Adrenal gland (tissue), 12 donors: ENCODE measurements around the gene DNAJC10. TPM values are rescaled to one million over a fixed set of nuclear protein-coding genes. Genes with fewer than 3 reads are reported as not detected.
"Not testable (repeated sequence)": the region's sequence is repeated elsewhere in the genome, so short reads cannot be mapped to it uniquely, and the experiment has no call there.

Source experiments
- DNase-seq, 7 donors: peaks; one replicate each; pipeline ENCODE4 v3.0.0-alpha.2; 2019 to 2020
- H3K27ac ChIP-seq, 5 donors: fragments of 200-600 bp; sonication (generic) in 4 of 5; 1 replicate in 3 of 5; 2 replicates in 2 of 5; pipeline versions ENCODE4 v1.5.1 to v1.8.0; 2016 to 2020; ENCODE audit warnings: mild to moderate bottlenecking in 1 of 5
- H3K27me3 ChIP-seq: fragments of 200-600 bp; 2 replicates; pipeline ENCODE4 v1.8.0; 2021
- H3K36me3 ChIP-seq, 2 donors: fragments of 200-600 bp; replicated peaks in 1 of 2; 1 replicate in 1 of 2; 2 replicates in 1 of 2; pipeline versions ENCODE4 v1.5.1 to v1.8.0; 2018 to 2022
- H3K4me1 ChIP-seq, 2 donors: fragments of 200-600 bp; replicated peaks in 1 of 2; 1 replicate in 1 of 2; 2 replicates in 1 of 2; pipeline versions ENCODE4 v1.5.1 to v1.8.0; 2018 to 2021
- H3K4me3 ChIP-seq, 4 donors: fragments of 200-600 bp; sonication (generic) in 3 of 4; one replicate each; pipeline ENCODE4 v1.5.1; 2016 to 2018
- H3K9me3 ChIP-seq, 3 donors: fragments of 200-600 bp; sonication (generic) in 1 of 3; replicated peaks in 1 of 3; 1 replicate in 2 of 3; 2 replicates in 1 of 3; pipeline versions ENCODE4 v1.5.1 to v1.8.0; 2016 to 2021
- POLR2A ChIP-seq, 2 donors: fragments of 450-650 bp; IDR thresholded peaks; one replicate each; pipeline ENCODE4 v1.6.1; 2017; ENCODE audit warnings: antibody characterized with exemption in 2 of 2, mild to moderate bottlenecking in 2 of 2, moderate library complexity in 1 of 2
- WGBS, 4 donors: extraction: QIAGEN DNeasy Blood & Tissue Kit in 2 of 4; methylation state at CpG; one replicate each; pipeline versions ENCODE4 v1.1.5 to v1.1.7; 2013 to 2017; 5-methylcytosine and 5-hydroxymethylcytosine counted together
- intact Hi-C, 2 donors: fragments of 100-400 bp; cut with DNase I; formaldehyde crosslinking; loops; one replicate each; pipeline versions ENCODE4 v1.14.1 to v1.15.0; 2022 to 2023
- polyA plus RNA-seq, 3 donors: library from polyadenylated mRNA; stranded (reverse); fragments of 200-250 nt in 2 of 3; fragments of 350-450 nt in 1 of 3; fragmentation: Illumina TruSeq in 1 of 3; extraction: RNeasy Lipid Tissue Mini Kit (QIAGEN cat#74804) in 1 of 3; gene quantifications; one replicate each; pipeline ENCODE4 v1.2.3, GENCODE V29; 2013 to 2014
- total RNA-seq, 9 donors: library from RNA; depleted of rRNA in 4 of 9; stranded (reverse); fragments of >200 nt in 4 of 9; fragments of 120-200 nt in 1 of 9; fragmentation: NEBNext Ultra II Directional in 1 of 9; extraction: Animal tissue kit (Norgen Biotek cat#: 25700) in 1 of 9; gene quantifications; one replicate each; pipeline versions ENCODE4 v1.1.0 to v1.2.4, GENCODE V29; 2013 to 2023
- TF ChIP-seq, protein P1 (sequence below), 6 experiments: fragments of 450-650 bp in 4 of 6; fragments of 200-600 bp in 2 of 6; sonication (generic) in 1 of 6; IDR thresholded peaks; 1 replicate in 5 of 6; 2 replicates in 1 of 6; pipeline versions ENCODE4 v1.5.1 to v1.8.0; 2016 to 2021; ENCODE audit warnings: antibody characterized with exemption in 6 of 6, mild to moderate bottlenecking in 2 of 6, moderate library complexity in 1 of 6
- donor health status: healthy with polysubstance abuse.
- donor health status: Bipolar disorder and iron deficiency.
- donor health status: DM: yes; HTN: yes; CAD: no.
- donor health status: DM: no; HTN: no; CAD: no.
- donor health status: DM: no; HTN: no; CAD: no.
- donor health status: DM: yes; HTN: yes; CAD: no.

DNAJC10 gene
- total and polyA plus RNA-seq, 12 donors: 16.7 to 88.3 (median 41.1) TPM

DNA sequence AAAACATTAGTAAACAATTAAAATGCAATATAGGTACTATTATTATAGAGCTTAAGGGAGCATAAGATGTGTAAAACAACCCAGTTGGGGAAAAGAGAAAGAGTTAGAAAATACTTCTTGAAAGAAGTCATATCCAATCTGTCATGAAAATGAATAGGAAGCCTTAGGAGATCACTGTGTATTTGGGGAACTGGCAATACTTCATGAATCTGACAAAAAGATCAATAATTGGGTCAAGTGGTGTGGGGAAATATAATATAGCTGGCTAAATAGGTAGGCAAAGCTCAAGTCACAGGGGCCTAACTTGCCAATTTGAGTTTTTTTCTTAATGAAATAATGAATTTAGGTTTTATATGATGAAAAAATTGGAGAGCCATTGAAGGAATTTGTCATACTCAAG is 14.4 kb downstream of the DNAJC10 start:
- peaks cover 0 to 15% of the 10 kb centered on the region in 2 donors for H3K36me3 ChIP-seq
- no peak for DNase-seq
- intact Hi-C loops: no loop called here

DNA sequence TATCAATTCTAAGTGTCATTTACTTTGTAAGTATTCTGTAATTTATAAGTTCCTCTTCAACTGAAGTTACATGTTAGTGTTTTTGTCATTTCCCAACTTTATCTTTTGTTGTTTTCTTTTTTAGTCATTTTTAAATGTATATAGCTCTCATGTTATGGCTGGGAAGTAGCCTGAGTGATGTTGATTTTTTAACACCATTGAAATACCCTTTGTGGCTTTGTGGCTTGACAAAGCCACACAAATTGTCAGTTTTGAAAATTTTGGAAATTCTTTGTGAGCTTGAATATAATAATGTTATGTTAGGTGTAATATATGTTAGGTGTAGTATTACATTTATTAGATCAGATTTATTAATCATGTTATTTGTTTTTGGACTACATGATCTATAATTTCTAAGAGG is 16.7 kb downstream of the DNAJC10 start:
- intact Hi-C loops: no loop called here
- DNase-seq: no peak
- Histone ChIP-seq H3K4me1 (no peaks in the 10 kb centered on the region), H3K27ac (no peak overlapping the region), H3K4me3 (no peak overlapping the region), H3K36me3 (peaks cover 0 to 22% of the 10 kb centered on the region in 2 donors), H3K27me3 (no peaks in the 10 kb centered on the region), H3K9me3 (no peaks in the 10 kb centered on the region)
- TF ChIP-seq, protein P1, sequence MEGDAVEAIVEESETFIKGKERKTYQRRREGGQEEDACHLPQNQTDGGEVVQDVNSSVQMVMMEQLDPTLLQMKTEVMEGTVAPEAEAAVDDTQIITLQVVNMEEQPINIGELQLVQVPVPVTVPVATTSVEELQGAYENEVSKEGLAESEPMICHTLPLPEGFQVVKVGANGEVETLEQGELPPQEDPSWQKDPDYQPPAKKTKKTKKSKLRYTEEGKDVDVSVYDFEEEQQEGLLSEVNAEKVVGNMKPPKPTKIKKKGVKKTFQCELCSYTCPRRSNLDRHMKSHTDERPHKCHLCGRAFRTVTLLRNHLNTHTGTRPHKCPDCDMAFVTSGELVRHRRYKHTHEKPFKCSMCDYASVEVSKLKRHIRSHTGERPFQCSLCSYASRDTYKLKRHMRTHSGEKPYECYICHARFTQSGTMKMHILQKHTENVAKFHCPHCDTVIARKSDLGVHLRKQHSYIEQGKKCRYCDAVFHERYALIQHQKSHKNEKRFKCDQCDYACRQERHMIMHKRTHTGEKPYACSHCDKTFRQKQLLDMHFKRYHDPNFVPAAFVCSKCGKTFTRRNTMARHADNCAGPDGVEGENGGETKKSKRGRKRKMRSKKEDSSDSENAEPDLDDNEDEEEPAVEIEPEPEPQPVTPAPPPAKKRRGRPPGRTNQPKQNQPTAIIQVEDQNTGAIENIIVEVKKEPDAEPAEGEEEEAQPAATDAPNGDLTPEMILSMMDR (IDR thresholded peaks at IDR 0.05): no peak
- TF ChIP-seq POLR2A (IDR thresholded peaks at IDR 0.05): no peak

More for the DNA sequence above, 14.4 kb downstream of the DNAJC10 start:
- H3K4me1 ChIP-seq: no peaks in the 10 kb centered on the region
- no peak overlapping the region for H3K4me3 ChIP-seq
- no peaks in the 10 kb centered on the region for H3K27me3 ChIP-seq
- no peak for TF ChIP-seq POLR2A (IDR thresholded peaks at IDR 0.05)
- TF ChIP-seq, protein P1 (IDR thresholded peaks at IDR 0.05): no peak
- H3K9me3 ChIP-seq: no peaks in the 10 kb centered on the region
- no peak overlapping the region for H3K27ac ChIP-seq

DNA sequence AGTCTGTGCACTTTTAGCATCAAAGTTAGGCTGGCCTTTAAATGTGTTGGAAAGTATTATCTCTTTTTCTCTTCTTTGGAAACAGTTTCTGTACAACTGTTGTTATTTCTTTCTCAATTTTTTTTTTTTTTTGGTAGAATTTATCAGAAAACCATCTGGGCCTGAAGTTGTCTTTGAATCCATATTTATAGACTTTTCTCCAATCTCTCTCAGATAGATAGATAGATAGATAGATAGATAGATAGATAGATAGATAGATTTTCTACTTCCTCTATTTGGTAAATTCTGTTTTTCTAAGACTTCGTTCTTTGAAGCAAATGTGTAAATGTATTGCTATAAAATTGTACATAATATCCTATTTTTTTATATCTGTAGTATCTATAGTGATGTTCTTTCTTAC is 17.5 kb downstream of the DNAJC10 start:
- intact Hi-C loops: no loop called here
- WGBS, 4 donors: 96 to 100% (median 97%) methylated on average over 1 of the region's 1 CpG
- DNase-seq: no peak

DNA sequence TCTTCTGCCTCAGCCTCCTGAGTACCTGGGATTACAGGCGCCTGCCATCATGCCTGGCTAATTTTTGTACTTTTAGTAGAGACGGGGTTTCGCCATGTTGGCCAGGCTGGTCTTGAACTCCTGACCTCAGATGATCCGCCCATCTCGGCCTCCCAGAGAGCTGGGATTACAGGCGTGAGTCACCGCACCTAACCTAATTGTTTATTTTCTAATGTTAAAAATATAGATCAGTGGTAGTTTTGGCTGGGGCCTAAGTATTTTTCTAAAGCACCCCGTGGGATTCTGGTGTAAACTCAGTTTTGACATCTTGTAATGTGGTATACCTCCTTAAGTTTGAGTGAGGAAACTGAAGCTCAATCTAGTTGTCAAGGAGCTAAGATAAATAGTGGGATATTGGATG is 20.8 kb downstream of the DNAJC10 start:
- 93 to 97% (median 96%) methylated on average over 8 of the region's 8 CpGs for WGBS, 4 donors
- DNase-seq, H3K4me1 ChIP-seq, H3K27me3 ChIP-seq, H3K9me3 ChIP-seq, H3K27ac ChIP-seq, intact Hi-C loops, H3K4me3 ChIP-seq: not testable (repeated sequence)
- H3K36me3 ChIP-seq: peaks cover 0 to 32% of the 10 kb centered on the region in 2 donors

More for the DNA sequence above, 17.5 kb downstream of the DNAJC10 start:
- TF ChIP-seq, protein P1 (IDR thresholded peaks at IDR 0.05): no peak
- no peaks in the 10 kb centered on the region for H3K9me3 ChIP-seq
- no peaks in the 10 kb centered on the region for H3K27me3 ChIP-seq
- no peak overlapping the region for H3K4me3 ChIP-seq
- peaks cover 0 to 26% of the 10 kb centered on the region in 2 donors for H3K36me3 ChIP-seq
- no peak overlapping the region for H3K27ac ChIP-seq
- no peaks in the 10 kb centered on the region for H3K4me1 ChIP-seq

DNA sequence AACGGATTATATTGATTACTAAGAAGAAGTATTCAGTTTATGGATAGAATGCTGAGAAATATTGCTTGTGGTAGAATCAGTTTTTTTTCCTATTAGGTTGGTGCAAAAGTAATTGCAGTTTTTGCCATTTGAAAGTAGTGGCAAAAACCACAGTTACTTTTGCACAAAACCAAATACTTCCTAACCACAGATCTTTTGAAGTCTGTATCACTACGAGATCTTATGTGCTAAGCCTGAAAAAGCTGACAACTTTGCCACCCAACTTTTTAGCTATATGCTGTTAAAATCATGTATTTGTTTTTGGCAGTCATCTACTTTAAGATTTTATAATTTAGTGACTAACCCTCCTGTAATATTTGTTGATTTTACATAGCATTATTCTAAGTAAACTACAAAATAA is 24.6 kb downstream of the DNAJC10 start:
- 81 to 95% (median 92%) methylated on average over 2 of the region's 2 CpGs for WGBS, 4 donors
- no peak for DNase-seq
- H3K9me3 ChIP-seq: no peaks in the 10 kb centered on the region
- TF ChIP-seq, protein P1 (IDR thresholded peaks at IDR 0.05): no peak
- no peak for TF ChIP-seq POLR2A (IDR thresholded peaks at IDR 0.05)
- H3K36me3 ChIP-seq: peaks cover 0 to 59% of the 10 kb centered on the region in 2 donors
- H3K27ac ChIP-seq: no peak overlapping the region
- intact Hi-C loops: no loop called here
- no peaks in the 10 kb centered on the region for H3K27me3 ChIP-seq
- no peaks in the 10 kb centered on the region for H3K4me1 ChIP-seq
- no peak overlapping the region for H3K4me3 ChIP-seq
